Lung (tissue), 12 donors: ENCODE measurements around the gene LCLAT1. TPM values are rescaled to one million over a fixed set of nuclear protein-coding genes. Genes with fewer than 3 reads are reported as not detected.
A peak's percentile ranks its signal among the peaks of the same experiment; 100 is the strongest.
"Not testable (repeated sequence)": the region's sequence is repeated elsewhere in the genome, so short reads cannot be mapped to it uniquely, and the experiment has no call there.

Source experiments
- ATAC-seq: fragments of 200-7000 bp; cut with Tn5 transposase; one replicate; pipeline ENCODE4 v1.9.1; 2020; ENCODE audit warnings: moderate number of reproducible peaks; ENCODE audit not compliant: insufficient read depth, low FRiP score
- DNase-seq, 3 donors: peaks; one replicate each; pipeline ENCODE4 v3.0.0-alpha.2; 2013 to 2017
- H3K27ac ChIP-seq, 2 donors: one replicate each; pipeline ENCODE4 v1.5.1; 2013; ENCODE audit warnings: mild to moderate bottlenecking in 2 of 2, moderate library complexity in 2 of 2, control low read depth in 1 of 2, inconsistent platforms in 1 of 2, low read depth in 1 of 2, low read length in 1 of 2
- H3K27me3 ChIP-seq, 3 donors: one replicate each; pipeline ENCODE4 v1.5.1; 2013; ENCODE audit warnings: low read length in 2 of 3; ENCODE audit not compliant: control insufficient read depth in 3 of 3, insufficient read depth in 3 of 3
- H3K36me3 ChIP-seq, 4 donors: one replicate each; pipeline ENCODE4 v1.5.1; 2013; ENCODE audit warnings: low read length in 4 of 4, mild to moderate bottlenecking in 1 of 4, moderate library complexity in 1 of 4; ENCODE audit not compliant: control insufficient read depth in 4 of 4, insufficient read depth in 4 of 4
- H3K4me1 ChIP-seq, 5 donors: one replicate each; pipeline ENCODE4 v1.5.1; 2013; ENCODE audit warnings: low read length in 5 of 5, mild to moderate bottlenecking in 2 of 5, moderate library complexity in 1 of 5; ENCODE audit not compliant: control insufficient read depth in 5 of 5, insufficient read depth in 5 of 5
- H3K4me3 ChIP-seq: one replicate; pipeline ENCODE4 v1.5.1; 2013; ENCODE audit warnings: mild to moderate bottlenecking, control low read depth, moderate library complexity
- H3K9ac ChIP-seq, 2 donors: one replicate each; pipeline ENCODE4 v1.5.1; 2013; ENCODE audit warnings: low read length in 2 of 2, control low read depth in 1 of 2; ENCODE audit not compliant: insufficient read depth in 1 of 2
- H3K9me3 ChIP-seq, 4 donors: one replicate each; pipeline ENCODE4 v1.5.1; 2013; ENCODE audit warnings: low read length in 3 of 4, mild to moderate bottlenecking in 1 of 4, moderate library complexity in 1 of 4; ENCODE audit not compliant: control insufficient read depth in 4 of 4, insufficient read depth in 3 of 4
- CTCF ChIP-seq: IDR thresholded peaks from 2 replicates; pipeline ENCODE4 v1.5.1; 2012; ENCODE audit warnings: mild to moderate bottlenecking; ENCODE audit errors: control extremely low read depth, extremely low read depth
- WGBS, 2 donors: extraction: QIAGEN DNeasy Blood & Tissue Kit; methylation state at CpG; one replicate each; pipeline ENCODE4 v1.1.7; 2013; 5-methylcytosine and 5-hydroxymethylcytosine counted together
- polyA plus RNA-seq, 2 donors: library from polyadenylated mRNA; stranded (reverse); fragments of 200-250 nt; gene quantifications; one replicate each; pipeline ENCODE4 v1.2.1, GENCODE V29; 2013
- total RNA-seq, 2 donors: library from RNA; depleted of rRNA in 1 of 2; stranded (reverse); fragments of >200 nt in 1 of 2; gene quantifications; one replicate each; pipeline ENCODE4 v1.2.1, GENCODE V29; 2014 to 2021
- donor health status: control.
- donor health status: control.
- donor health status: Bipolar disorder and iron deficiency.
- donor health status: healthy.
- donor health status: DM: yes; HTN: yes; CAD: no.

LCLAT1 gene
- total and polyA plus RNA-seq, 4 donors: 2.4 to 24.2 (median 10.8) TPM

- TF ChIP-seq CTCF: no peak
- Histone ChIP-seq H3K27ac (peak overlapping the region in 1 of 2 donors; percentile 21), H3K9ac (no peak overlapping the region), H3K4me3 (no peak overlapping the region), H3K4me1 (peaks cover 0 to 31% (median 16%) of the 10 kb centered on the region in 5 donors), H3K27me3 (no peaks in the 10 kb centered on the region), H3K9me3 (peaks cover 0 to 8% (median 2%) of the 10 kb centered on the region in 4 donors), H3K36me3 (no peaks in the 10 kb centered on the region)
- ATAC-seq: no peak
- 79 to 88% methylated on average over 3 of the region's 3 CpGs for WGBS, 2 donors
- DNase-seq: no peak
Measured at GRCh38 chr2:30505500-30506180, 58.6 kb downstream of the LCLAT1 start.

- peaks cover 0 to 49% (median 24%) of the 10 kb centered on the region in 5 donors for H3K4me1 ChIP-seq
- H3K36me3 ChIP-seq, DNase-seq, H3K27me3 ChIP-seq, ATAC-seq, H3K9me3 ChIP-seq, H3K4me3 ChIP-seq, H3K27ac ChIP-seq, H3K9ac ChIP-seq: not testable (repeated sequence)
- WGBS, 2 donors: 96 to 100% methylated on average over 1 of the region's 1 CpG
Measured at GRCh38 chr2:30507460-30507859, 60.4 kb downstream of the LCLAT1 start.

GRCh38 chr2:30509716-30510115, 62.7 kb downstream of the LCLAT1 start:
- H3K27me3 ChIP-seq: no peaks in the 10 kb centered on the region
- peaks cover 1 to 51% (median 26%) of the 10 kb centered on the region in 5 donors for H3K4me1 ChIP-seq
- H3K9me3 ChIP-seq: peaks cover 0 to 2% (median 0%) of the 10 kb centered on the region in 4 donors
- no peak for TF ChIP-seq CTCF
- H3K9ac ChIP-seq: no peak overlapping the region
- WGBS, 2 donors: 89 to 95% methylated on average over 5 of the region's 5 CpGs
- no peak overlapping the region for H3K4me3 ChIP-seq
- no peak overlapping the region for H3K27ac ChIP-seq
- H3K36me3 ChIP-seq: no peaks in the 10 kb centered on the region
- ATAC-seq (no peak), DNase-seq (no peak)

GRCh38 chr2:30510409-30510808, 63.4 kb downstream of the LCLAT1 start:
- ATAC-seq (no peak), DNase-seq (no peak)
- WGBS, 2 donors: 81 to 93% methylated on average over 4 of the region's 4 CpGs
- no peaks in the 10 kb centered on the region for H3K27me3 ChIP-seq
- TF ChIP-seq CTCF: no peak
- no peak overlapping the region for H3K9ac ChIP-seq
- peaks cover 1 to 51% (median 24%) of the 10 kb centered on the region in 5 donors for H3K4me1 ChIP-seq
- H3K4me3 ChIP-seq: no peak overlapping the region
- H3K36me3 ChIP-seq: no peaks in the 10 kb centered on the region
- peaks cover 0 to 2% (median 0%) of the 10 kb centered on the region in 4 donors for H3K9me3 ChIP-seq
- no peak overlapping the region for H3K27ac ChIP-seq
